ENCODE results near the gene MAD1L1.

DNA sequence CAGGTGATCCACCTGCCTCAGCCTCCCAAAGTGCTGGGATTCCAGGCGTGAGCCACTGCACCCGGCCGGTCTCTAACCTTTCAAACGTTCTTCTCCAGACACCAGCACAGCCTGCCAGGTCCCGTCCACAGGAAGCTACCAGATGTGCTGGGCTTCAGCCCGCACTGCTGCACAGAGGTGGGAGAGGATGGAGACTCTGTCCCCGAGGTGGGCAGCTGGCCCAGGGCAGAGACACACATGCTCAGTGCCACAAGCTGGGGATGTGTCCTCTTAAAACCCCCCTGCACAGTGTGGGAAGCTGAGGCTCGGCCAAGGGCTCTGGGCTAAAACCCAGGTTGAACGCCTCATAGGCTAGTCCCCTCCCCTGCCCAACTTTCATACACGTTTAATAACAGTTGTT is 18.6 kb upstream of the MAD1L1 start:
- TF ChIP-seq, protein P1, sequence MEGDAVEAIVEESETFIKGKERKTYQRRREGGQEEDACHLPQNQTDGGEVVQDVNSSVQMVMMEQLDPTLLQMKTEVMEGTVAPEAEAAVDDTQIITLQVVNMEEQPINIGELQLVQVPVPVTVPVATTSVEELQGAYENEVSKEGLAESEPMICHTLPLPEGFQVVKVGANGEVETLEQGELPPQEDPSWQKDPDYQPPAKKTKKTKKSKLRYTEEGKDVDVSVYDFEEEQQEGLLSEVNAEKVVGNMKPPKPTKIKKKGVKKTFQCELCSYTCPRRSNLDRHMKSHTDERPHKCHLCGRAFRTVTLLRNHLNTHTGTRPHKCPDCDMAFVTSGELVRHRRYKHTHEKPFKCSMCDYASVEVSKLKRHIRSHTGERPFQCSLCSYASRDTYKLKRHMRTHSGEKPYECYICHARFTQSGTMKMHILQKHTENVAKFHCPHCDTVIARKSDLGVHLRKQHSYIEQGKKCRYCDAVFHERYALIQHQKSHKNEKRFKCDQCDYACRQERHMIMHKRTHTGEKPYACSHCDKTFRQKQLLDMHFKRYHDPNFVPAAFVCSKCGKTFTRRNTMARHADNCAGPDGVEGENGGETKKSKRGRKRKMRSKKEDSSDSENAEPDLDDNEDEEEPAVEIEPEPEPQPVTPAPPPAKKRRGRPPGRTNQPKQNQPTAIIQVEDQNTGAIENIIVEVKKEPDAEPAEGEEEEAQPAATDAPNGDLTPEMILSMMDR (conservative IDR thresholded peaks at IDR 0.05) = no peak
- TF ChIP-seq ZFX (IDR thresholded peaks at IDR 0.05) = no peak

Measured in C4-2B (cell line).